Measurements from ENCODE around the gene SPTSSA.
"Not testable (repeated sequence)": the region's sequence is repeated elsewhere in the genome, so short reads cannot be mapped to it uniquely, and the experiment has no call there.

The SPTSSA gene

DNA sequence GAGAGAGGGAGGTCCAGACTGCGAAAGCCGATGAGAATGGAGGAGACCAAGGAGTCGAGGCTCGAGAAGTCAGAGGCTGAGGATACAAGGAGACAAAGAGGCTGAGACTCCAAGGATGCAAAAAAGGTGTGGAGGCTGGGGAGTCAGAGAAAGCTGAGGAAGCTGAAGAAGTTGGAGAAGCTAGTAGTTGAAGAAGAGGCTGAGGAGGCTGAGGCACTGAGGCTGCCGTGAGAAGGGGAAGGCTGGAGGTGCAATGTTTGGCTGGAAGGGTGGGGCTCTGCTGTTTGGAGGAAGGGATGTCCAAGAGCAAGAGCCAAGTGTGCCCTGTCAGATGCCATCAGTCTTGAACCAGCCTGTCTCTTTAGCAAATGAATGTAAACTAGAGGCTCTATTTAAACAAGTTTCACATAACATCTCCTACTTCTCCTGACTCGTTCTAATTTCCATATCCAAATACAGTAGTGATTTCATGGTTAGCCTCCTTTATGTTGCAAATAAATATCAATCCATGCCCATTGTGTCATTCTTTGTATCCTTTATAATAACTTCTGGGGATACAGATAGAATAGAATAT is 10.8 kb upstream of the SPTSSA start:
- DNase-seq (ENCODE audit: low read depth): no peak

- DNase-seq (ENCODE audit: low read depth): no peak
Measured at GRCh38 chr14:34470319-34470718, 8.3 kb upstream of the SPTSSA start.

DNA sequence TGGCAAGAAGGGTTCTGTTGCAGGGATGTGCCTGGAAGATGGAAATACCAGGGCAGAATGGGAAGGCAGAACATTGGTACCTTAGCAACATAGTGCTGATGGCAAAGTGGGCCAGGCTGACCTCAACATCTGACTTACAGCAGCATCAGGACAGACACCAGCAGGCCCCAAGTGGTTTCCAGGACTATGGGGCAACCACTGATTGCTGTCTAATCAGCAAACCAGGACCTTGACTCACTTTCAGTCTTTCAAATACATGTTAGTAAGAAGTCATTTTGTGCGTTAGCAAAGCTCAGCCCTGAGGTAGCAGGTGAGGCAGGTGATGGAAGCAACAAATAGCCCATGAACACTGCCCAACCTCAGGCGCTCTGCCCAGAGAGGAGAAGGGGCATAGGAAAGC is 4.7 kb upstream of the SPTSSA start:
- no peak for DNase-seq (ENCODE audit: low read depth)

DNA sequence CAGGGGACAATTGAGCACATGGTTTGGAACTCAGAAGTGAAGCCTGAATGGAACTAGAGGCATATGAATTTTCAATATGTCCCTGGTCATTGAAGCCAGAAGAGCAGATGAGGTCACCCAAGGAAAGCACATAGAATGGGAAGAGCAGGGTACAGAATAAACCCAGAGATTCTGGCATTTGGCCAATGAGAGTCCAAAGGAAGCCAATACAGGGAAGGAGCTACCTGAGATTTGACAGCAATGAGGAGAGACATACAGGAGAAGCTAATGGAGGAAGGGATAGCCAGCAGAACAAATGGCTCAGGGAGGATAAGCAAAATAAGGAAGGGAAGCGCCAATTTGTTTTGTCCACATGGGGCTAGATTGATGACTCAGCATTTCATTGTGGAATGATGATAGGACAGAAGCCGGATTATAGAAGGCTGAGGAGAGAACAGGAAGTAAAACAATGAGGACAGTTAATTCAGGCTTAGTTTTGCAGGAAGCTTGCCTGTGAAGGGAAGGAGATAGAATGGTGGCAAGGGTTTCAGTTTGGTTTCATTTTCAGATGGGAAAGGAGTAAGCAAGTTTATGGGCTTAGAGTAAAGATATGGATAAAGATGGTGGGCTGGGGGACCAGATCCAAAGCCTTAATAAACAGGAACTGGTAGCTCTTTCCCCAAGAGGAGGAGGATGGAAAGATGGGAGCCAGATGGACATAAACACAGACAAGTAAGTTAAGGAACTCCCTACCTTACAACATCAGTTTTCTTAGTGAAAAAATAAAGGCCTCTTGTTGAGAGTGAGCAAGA is 3.2 kb upstream of the SPTSSA start:
- DNase-seq (ENCODE audit: low read depth): no peak

GRCh38 chr14:34463598-34463961 is 1.5 kb upstream of the SPTSSA start:
- DNase-seq (ENCODE audit: low read depth): no peak

DNA sequence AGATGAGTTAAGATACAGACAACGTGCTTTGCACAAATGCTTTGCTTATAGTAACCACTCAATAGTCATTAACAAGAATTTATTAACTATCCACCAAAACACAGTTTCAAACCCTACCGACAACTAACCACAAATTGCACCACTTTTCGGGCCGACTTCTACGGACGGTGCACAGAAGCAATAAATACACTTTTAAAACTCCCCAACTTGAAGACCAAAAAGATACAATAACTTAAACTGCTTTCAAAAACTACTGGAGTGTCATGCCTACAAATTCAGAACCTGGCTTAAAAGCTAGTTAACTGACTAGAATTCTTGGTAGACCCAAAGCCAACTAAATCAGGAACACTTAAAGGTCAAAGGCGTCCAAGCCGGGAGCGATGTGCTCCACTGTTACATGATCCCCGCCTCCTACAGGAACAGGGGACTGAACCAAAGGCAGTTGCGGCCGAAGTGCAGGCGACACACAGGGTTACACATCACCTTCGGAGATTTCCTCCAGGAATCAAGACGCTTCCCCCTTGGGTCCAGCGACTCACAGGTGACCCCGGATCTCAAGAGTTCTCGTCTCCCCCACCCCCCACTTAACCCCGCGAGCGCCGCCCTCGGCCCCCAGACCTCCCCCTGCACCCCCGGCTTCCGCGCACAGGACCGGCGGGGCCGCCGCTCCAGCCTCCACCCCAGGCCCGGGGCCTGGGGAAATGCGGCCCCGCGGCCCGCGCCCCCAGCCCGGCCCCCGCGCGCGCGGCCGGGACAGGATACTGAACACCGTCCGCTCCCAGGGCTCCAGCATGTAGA is 507 bp downstream of the SPTSSA start:
- DNase-seq (ENCODE audit: low read depth): no peak

GRCh38 chr14:34460841-34461240 is 1.2 kb downstream of the SPTSSA start:
- no peak for DNase-seq (ENCODE audit: low read depth)

DNA sequence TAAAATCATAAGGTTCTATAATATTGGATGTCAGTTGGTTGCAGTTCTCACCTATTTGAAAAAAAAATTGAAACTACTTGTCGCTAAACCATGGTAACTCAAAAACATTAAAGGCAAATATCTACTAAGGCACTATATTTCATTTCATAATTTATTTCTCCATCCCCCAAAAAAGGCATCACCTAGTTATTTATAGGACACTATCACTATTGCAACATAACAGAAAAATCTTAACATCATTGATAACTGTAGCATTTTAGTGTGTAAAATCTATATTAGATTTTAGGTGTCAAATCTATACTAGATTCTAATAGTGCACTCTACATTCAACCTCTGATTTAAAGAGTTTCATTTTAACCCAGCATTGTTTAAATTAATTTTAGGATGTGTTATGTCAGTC is 1.7 kb downstream of the SPTSSA start:
- no peak for DNase-seq (ENCODE audit: low read depth)

DNA sequence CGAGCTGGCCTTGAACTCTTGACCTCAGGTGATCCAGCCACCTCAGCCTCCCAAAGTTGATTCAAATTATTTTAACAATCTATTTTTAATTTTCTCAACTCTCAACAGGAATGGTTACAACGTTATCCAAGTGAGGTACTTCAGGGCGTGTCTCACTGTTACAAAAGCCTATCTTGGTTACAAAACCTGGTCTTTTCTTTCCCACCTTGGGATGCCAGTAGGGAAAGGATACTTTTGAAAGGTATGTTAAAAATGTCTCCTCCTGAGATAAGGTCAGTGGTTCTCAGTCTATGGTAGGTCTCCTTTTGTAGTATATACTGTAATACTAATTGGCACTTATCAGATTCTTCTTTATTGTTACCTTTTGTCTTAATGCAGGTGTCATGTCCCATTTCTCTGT is 4.9 kb downstream of the SPTSSA start:
- DNase-seq (ENCODE audit: low read depth): no peak

DNA sequence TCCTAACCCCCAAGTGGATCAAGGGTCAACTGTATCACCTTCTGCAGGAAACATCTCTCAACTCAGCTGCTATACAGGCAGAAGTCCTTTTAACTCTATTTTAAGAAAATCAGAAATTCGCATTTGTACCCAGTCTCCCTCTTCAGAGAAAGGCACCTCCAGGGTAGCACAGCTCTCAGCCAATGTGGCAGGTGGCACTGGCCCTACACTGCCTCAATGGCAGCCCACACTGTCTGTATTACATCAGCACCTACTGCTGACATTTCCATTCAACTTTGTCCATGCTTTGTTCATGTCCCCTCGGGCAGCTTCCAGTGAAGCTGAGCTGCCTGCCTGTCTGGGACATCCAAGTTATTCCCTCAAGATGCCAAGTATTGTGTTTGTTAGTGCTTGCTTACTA is 8.8 kb downstream of the SPTSSA start:
- DNase-seq (ENCODE audit: low read depth): no peak

DNA sequence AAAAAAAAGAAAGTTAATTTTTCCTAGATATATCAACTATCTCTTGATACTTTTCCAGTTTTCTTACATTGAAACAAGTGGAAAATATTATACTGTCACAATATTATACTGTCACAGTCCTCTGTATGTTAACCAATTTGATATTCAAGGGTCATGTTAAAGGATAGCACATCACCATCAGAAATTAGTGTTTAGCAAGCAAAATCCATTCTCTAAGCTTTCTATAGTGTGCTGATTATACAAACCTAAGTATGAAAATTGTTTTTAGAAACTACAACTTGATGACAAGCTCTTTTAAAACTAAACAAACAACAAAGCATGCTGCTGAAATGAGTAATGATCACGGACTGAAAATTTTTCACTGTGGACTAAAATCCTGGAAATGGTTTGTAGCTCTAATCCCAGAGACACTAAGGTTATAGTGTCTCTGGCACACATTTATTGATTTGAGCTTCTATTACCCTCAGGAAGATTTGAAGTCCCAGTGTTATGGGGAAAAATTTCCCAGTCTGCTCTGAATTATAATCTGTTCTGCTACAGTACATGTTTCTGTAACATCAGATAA is 9.7 kb downstream of the SPTSSA start:
- no peak for DNase-seq (ENCODE audit: low read depth)

DNA sequence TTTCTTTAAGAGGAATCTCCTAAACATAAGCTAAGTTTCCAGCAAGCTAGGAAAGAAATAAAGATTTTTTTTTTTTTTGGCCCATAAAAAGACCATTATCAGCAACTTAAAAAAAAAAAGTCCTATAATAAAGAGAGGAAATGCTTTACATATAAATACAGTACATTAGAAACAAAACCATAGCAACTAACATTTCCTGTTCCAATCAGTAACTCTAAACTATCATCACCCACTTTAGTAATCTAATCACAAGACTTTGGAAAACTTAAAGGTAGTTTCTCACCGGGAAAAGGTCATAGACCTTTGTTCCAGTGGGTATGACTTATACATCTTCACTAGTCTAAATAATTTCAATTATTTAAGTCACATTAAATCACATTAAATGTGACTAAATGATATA is 11.1 kb downstream of the SPTSSA start:
- no peak for DNase-seq (ENCODE audit: low read depth)

- no peak for DNase-seq (ENCODE audit: low read depth)
Measured at GRCh38 chr14:34450542-34450915, 11.5 kb downstream of the SPTSSA start.

- no peak for DNase-seq (ENCODE audit: low read depth)
Measured at GRCh38 chr14:34449819-34450541, 12.1 kb downstream of the SPTSSA start.

DNA sequence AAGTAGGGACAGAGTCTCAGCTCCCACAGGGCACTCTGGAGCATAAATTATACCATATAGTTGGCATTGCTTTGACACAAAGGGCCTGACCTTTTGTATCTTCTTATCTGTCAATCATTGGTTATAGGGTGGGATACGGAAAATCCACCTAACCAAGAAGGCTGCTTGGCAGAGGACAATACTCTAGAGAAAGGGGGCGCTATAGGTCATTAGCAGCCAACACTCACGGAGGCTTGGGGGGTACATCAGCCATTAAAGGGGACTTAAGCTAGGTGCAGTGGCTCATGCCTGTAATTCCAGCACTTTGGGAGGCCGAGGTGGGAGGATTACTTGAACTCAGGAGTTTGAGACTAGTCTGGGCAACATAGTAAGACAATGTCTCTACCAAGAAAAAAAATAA is 22.9 kb downstream of the SPTSSA start:
- DNase-seq (ENCODE audit: low read depth): no peak

DNA sequence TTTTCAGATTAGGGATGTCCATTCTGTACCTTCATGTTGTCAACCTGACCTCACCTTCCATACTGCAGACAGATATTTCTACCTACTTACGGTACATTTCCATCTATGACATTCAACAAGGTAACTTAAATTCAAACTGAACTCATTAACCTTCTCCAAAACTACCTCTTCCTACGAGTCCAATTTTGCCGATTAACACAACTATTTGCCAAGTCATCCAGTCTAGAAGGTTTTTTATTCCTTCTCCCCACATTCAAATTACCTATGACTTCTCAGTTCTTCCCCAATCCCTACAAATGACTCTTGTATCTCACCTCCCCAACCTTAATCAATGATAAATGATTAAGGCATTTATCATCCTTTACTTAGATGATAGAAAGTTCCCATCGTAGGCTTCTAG is 23.6 kb downstream of the SPTSSA start:
- DNase-seq (ENCODE audit: low read depth): no peak

GRCh38 chr14:34437729-34438080 is 24.3 kb downstream of the SPTSSA start:
- DNase-seq (ENCODE audit: low read depth): no peak

- DNase-seq (ENCODE audit: low read depth): no peak
Measured at GRCh38 chr14:34436960-34437728, 24.9 kb downstream of the SPTSSA start.

GRCh38 chr14:34436118-34436905 is 25.7 kb downstream of the SPTSSA start:
- DNase-seq (ENCODE audit: low read depth): no peak

DNA sequence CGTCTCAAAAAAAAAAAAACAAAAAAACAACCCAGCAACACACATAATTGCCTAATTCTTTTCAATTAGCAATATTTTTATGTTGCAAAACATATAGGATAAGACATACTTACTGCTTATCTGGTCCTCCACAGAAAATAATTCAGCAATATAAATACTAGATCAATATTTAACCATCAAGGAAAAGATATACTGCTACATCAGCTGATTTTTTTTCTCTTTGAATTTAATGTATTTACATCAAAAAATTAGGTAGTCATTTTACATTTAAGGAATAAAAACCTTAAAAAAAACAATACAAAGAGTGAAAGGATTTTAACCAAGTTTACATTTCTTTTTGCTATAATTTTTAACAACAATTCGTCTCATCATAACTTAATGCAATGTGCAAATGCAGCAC is 28.1 kb downstream of the SPTSSA start:
- DNase-seq (ENCODE audit: low read depth): no peak

GRCh38 chr14:34428102-34428466 is 34.0 kb downstream of the SPTSSA start:
- not testable (repeated sequence) for DNase-seq (ENCODE audit: low read depth)

Measured in fibroblast of the conjunctiva (primary cell).